GM12801 (cell line): ENCODE measurements around the gene ACADS.

ENCODE experiments used
- TF ChIP-seq, protein P1 (sequence below): IDR thresholded peaks from one replicate; pipeline ENCODE4 v1.5.1; 2011; ENCODE audit warnings: control low read depth; ENCODE audit not compliant: insufficient read length; ENCODE audit errors: extremely low read depth

Gene ACADS

DNA sequence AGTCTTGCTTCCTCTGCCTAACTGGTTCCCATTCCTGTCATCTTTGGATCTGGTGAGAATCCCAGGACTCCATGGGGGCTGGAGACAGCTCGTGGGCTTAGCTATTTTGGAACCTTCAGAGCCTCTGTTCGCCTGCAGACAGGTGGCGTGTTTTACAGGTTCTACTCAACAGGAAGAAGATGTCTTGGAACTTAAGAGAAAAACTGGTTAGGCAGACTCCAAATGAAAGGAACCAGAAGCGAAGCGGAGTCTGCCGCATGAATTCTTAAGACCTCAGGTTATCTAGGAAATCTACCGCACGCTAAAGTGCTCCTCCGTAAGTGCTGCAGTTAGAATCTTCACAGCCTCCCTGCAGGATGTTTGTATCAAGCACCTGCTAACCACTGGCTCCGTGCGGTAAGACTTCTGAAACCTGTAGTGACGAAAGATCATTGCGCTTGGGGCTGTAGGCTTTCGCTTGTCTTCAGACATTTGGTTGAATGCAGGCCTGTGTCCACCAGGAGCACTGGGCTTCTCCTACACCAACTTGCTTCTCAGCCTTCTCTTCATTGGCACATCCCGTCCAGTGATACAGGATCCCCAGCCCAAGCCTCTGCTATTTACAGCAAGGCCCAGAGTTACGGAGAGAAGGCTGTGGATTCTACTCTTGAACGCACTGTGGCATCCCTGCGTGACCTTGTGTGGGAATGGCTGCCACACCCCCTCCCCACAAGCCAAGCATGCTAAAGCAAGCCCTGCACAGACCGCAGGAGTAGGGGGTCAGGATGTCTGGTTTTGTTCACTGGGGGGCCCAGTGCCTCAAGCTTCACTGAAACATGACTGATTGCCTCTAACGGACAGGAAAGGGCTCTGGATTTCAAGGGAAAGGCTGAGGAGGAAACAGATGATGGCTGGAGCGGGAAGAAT, 35.0 kb downstream of the ACADS start:
- TF ChIP-seq, protein P1, sequence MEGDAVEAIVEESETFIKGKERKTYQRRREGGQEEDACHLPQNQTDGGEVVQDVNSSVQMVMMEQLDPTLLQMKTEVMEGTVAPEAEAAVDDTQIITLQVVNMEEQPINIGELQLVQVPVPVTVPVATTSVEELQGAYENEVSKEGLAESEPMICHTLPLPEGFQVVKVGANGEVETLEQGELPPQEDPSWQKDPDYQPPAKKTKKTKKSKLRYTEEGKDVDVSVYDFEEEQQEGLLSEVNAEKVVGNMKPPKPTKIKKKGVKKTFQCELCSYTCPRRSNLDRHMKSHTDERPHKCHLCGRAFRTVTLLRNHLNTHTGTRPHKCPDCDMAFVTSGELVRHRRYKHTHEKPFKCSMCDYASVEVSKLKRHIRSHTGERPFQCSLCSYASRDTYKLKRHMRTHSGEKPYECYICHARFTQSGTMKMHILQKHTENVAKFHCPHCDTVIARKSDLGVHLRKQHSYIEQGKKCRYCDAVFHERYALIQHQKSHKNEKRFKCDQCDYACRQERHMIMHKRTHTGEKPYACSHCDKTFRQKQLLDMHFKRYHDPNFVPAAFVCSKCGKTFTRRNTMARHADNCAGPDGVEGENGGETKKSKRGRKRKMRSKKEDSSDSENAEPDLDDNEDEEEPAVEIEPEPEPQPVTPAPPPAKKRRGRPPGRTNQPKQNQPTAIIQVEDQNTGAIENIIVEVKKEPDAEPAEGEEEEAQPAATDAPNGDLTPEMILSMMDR: no peak

DNA sequence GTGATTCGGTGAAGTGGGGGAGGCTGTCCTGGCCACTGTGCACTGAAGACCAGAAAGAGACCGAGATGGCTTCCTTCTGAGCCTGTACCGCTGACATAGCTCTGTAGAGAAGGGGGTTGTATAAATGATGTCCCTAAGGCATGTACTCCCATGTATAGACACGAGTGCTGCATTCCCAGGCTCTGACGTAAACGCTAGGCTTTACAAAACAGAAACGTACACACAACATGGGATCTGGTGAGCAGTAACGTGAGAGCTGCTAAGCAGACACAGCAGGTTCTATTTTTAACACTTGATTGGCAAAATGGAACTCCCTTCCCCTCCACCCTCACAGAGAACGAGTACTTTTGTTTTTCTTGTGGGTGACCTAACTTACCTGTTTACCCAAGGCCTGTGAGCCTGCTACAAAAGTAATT, 35.9 kb downstream of the ACADS start:
- TF ChIP-seq, protein P1: no peak

DNA sequence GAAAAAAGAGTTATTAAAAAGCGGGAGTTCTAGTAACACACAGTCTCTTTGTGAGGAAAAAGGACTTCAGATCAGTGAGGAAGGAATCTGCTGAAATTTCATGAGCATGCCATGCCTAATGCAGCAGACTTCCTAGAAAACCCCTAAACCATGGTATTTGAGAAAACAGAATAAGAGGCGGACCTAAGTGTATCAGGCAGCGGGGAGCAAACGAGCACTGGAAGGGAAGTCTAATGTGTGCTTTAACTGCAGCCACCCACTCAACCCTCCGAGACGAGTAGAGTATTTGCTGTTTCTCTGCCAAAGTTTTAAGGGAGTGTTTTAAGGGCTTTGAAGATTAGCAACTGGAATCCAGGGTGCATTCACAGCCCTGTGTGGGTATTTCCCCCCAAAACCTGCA, 36.5 kb downstream of the ACADS start:
- TF ChIP-seq, protein P1: no peak

DNA sequence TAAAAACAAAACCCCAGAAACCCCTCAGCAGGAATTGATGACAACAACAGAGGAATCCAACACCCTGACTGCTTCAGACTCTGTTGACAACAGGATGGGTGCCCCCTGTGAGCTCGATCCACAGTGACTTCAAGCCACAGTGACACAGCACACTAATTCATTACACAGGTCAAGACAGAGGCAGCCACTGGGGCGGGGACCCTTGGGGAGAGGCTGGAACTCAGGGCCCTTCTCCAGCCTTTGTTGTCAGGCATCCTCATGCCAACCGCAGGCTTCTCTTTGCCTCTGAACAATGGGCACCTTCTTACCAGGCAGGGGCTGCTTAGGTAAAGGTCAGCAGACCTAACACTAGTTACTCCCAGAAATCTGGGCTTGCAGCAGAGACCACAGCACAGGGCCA, 37.6 kb downstream of the ACADS start:
- TF ChIP-seq, protein P1: no peak

DNA sequence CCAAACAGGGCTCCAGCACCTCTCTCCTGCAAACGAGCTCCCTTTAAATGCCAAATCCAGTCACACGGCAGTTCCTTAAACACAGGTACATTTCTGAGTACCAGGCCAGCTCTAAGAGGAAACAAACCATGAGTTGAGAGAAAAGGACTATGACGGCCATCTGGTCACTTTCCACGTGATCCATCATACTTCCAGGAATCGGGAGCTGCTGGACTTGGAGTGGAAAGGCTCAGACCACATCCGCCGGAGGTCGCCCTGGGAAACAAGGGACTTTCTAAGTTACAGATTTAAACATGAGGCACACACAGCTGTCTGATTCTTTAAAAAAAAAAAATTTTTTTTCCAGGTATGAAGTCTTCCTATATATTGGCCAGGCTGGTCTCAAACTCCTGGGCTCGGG, 39.2 kb downstream of the ACADS start:
- TF ChIP-seq, protein P1: no peak

DNA sequence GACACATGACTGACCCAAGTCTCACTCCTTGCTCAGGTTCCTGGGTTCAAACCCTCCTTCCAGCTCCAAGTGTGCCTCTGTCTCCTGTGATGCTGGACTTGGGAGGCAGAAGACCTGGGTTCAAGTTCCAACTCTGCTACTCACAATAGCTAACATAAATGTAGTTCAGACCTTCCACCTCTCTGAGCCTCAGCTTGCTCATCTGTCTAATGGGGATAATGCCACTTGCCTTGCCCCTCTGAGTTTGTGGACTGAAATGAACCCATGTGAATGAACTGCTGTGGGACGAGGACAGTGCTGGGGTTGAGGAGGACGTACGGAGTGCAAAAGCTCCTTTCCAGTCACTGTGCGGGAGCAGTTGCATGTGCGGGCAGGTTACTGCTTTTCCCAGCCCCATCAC, 40.9 kb downstream of the ACADS start:
- TF ChIP-seq, protein P1: no peak

DNA sequence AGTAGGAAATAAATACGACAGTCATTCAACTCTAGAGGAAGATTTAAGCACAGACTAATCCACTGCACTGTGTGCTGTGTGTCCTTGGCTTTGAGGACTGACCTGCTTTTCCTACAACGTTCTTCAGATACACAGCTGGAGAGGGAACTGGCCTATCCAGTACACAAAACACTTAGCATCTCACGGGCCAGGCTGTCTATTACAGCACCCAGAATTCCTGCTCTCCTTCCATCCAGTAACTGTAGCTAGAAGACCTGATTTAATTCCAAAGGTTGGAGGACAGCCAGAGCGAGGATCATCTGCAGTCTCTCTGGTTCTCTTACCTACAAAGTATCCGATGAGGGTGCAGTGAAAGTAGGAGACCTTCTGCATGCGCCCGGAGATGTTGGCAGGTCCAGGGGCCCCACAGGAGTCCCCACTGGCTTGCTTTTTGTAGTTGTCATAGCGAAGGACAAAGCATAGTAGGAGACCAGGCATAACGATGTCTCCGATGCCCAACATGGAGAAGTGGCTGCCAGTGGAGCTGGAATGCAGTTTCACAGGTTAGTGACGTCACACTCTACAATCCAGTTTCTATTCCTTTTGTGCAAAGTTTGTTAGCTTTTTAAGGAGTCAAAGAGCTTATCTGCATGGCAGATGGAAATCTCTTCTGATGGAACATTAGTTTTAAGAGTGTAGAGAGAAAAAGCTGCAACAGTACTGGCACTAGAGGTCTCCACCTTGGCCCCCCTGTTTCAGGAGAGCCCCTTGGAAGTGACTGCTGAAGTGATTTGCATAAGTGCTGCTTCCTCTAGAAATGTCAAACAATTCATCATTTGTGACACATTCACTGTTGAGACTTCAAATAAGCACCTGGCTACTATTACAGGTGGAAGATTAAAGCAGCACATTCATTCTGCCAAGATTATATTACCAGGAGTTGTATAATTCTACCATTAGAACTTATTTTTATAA, 41.7 kb downstream of the ACADS start:
- TF ChIP-seq, protein P1: no peak
